Measurements from ENCODE around the gene SMAD3. TPM values are rescaled to one million over a fixed set of nuclear protein-coding genes. Genes with fewer than 3 reads are reported as not detected.
A peak's percentile ranks its signal among the peaks of the same experiment; 100 is the strongest.

Gene SMAD3
- total and polyA plus RNA-seq, 2 of the 8 experiments (the other 6 are each of a cell fraction or from before 2014, with no cell fraction given): 10.1 to 12.4 TPM

DNA sequence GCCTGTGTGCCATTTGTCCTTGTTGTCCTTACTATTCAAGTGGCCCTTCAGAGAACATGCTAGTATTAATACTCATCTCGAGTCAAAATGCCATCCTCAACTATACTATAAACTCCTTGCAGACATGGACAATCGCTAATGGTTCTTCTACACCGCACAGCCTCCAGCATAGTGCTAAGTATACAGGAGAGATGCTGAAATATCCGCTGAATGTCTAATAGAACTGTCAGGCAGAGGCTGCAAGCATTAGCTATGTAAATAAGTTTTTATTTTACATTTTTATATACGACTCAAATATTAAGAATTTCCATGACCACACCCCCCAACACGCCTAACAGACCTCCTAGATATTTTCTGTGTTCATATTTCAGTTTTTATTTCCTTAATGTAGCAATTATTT lies 149.7 kb downstream of the SMAD3 start:
- no peaks in the 10 kb centered on the region for H3K79me2 ChIP-seq (ENCODE audit: control insufficient read depth in 1 of 2, insufficient read depth in 2 of 2, low read length in 2 of 2)
- no peak overlapping the region for H3K18ac ChIP-seq (ENCODE audit: extremely low read depth, low read length)
- DNase-seq (ENCODE audit: low read depth in 1 of 2, low spot score in 2 of 2) (no peak), FAIRE-seq (no peak)
- H2BK120ac ChIP-seq (replicated peaks; ENCODE audit: low read depth, low read length): no peak overlapping the region
- H3K27me3 ChIP-seq (replicated peaks in 1 of 4; ENCODE audit: control insufficient read depth in 3 of 4, extremely low read depth in 1 of 4, insufficient read depth in 3 of 4, low read length in 3 of 4): no peaks in the 10 kb centered on the region
- H3K14ac ChIP-seq (ENCODE audit: insufficient read length): no peak overlapping the region
- no peaks in the 10 kb centered on the region for H3K79me1 ChIP-seq (ENCODE audit: low read depth, low read length)
- no peak overlapping the region for H3K4me2 ChIP-seq (ENCODE audit: insufficient read depth in 1 of 2, low read depth in 2 of 2, low read length in 2 of 2)
- H3K9ac ChIP-seq (replicated peaks in 1 of 4; ENCODE audit: extremely low read depth in 1 of 4, low read depth in 3 of 4, low read length in 3 of 4): peak overlapping the region in 1 of 4 experiments; percentile 34; a peak in 1 of 7 replicates
- no peak overlapping the region for H3K56ac ChIP-seq (replicated peaks; ENCODE audit: insufficient read length, low read depth, low read length)
- H3K4me1 ChIP-seq (replicated peaks in 1 of 4; ENCODE audit: control insufficient read depth in 3 of 4, insufficient read depth in 4 of 4, low read length in 3 of 4): no peaks in the 10 kb centered on the region
- POLR2A ChIA-PET (ENCODE audit: partially characterized antibody): no interaction called here
- no peak overlapping the region for H4K8ac ChIP-seq (ENCODE audit: extremely low read depth, insufficient read depth, low read length)
- H4K20me1 ChIP-seq (replicated peaks in 1 of 2; ENCODE audit: control insufficient read depth in 1 of 2, insufficient read depth in 2 of 2, low read length in 2 of 2): no peaks in the 10 kb centered on the region
- no peak overlapping the region for H3K23ac ChIP-seq (ENCODE audit: insufficient read length)
- H2BK12ac ChIP-seq (ENCODE audit: low read depth, low read length): no peak overlapping the region
- no peak overlapping the region for H3K4ac ChIP-seq (replicated peaks; ENCODE audit: insufficient read length, low read depth, low read length)
- H3K9me3 ChIP-seq (ENCODE audit: insufficient read depth in 2 of 2, low read depth in 1 of 2, low read length in 1 of 2): no peaks in the 10 kb centered on the region
- H3K36me3 ChIP-seq (ENCODE audit: control insufficient read depth in 2 of 4, insufficient read depth in 4 of 4, low read length in 3 of 4): no peaks in the 10 kb centered on the region
- no peak overlapping the region for H4K5ac ChIP-seq (ENCODE audit: insufficient read length, low read depth, low read length)
- no peak overlapping the region for H2AK5ac ChIP-seq (ENCODE audit: low read depth, low read length)
- no peak overlapping the region for H2BK15ac ChIP-seq (ENCODE audit: low read length)
- H2BK20ac ChIP-seq (ENCODE audit: low read length): no peak overlapping the region
- no peak overlapping the region for H4K91ac ChIP-seq (replicated peaks; ENCODE audit: insufficient read length, low read length)
- H3K27ac ChIP-seq (ENCODE audit: low read depth, low read length): no peak overlapping the region
- no peak overlapping the region for H3K4me3 ChIP-seq (ENCODE audit: extremely low read depth in 1 of 4, insufficient read depth in 2 of 4, low read depth in 3 of 4, low read length in 4 of 4)
- CTCF ChIA-PET (ENCODE audit: partially characterized antibody): no interaction called here
- no peaks in the 10 kb centered on the region for H3K23me2 ChIP-seq (ENCODE audit: low read depth, low read length)
- no peak overlapping the region for H2AFZ ChIP-seq (ENCODE audit: low read length)
- TF ChIP-seq EP300 (IDR thresholded peaks at IDR 0.05; ENCODE audit: borderline replicate concordance in 1 of 2, low read depth in 2 of 2, low read length in 2 of 2) (no peak), TAF7 (optimal IDR thresholded peaks at IDR 0.05; ENCODE audit: borderline replicate concordance, low read depth, low read length) (no peak), POU5F1 (IDR thresholded peaks at IDR 0.05; ENCODE audit: low read depth, low read length) (no peak), RFX5 (IDR thresholded peaks at IDR 0.05; ENCODE audit: borderline replicate concordance, low read depth, low read length) (no peak)
- 94% methylated on average over 6 of the region's 6 CpGs; no CpG with 5 or more reads in 1 of the 2 experiments for WGBS, 2 experiments (ENCODE audit: extremely low coverage in 1 of 2, insufficient coverage in 1 of 2, insufficient read length in 1 of 2, insufficient replicate concordance in 2 of 2, low coverage in 1 of 2, low lambda C conversion rate in 2 of 2, missing lambda C conversion rate in 1 of 2)
- no peak overlapping the region for H2BK5ac ChIP-seq (ENCODE audit: low read depth, low read length)

Data from H1 (cell line).